HEK293 (cell line): Measurements from ENCODE around the gene DNA2.

Experiments
- KLF10 ChIP-seq: fragments of 450-650 bp; IDR thresholded peaks from 2 replicates; pipeline ENCODE4 v1.5.1; 2018; ENCODE audit warnings: missing biosample characterization, mild to moderate bottlenecking, missing genetic modification characterization
- SCRT1 ChIP-seq: fragments of 450-650 bp; formaldehyde crosslinking; IDR thresholded peaks from 2 replicates; pipeline ENCODE4 v1.5.1; 2016; ENCODE audit warnings: missing biosample characterization, missing genetic modification characterization, borderline replicate concordance
- ZNF155 ChIP-seq: fragments of 450-650 bp; formaldehyde crosslinking; IDR thresholded peaks from 2 replicates; pipeline ENCODE4 v1.5.1; 2016; ENCODE audit warnings: missing biosample characterization, missing genetic modification characterization
- ZNF175 ChIP-seq: fragments of 450-650 bp; formaldehyde crosslinking; IDR thresholded peaks from 2 replicates; pipeline ENCODE4 v1.5.1; 2016; ENCODE audit warnings: missing biosample characterization, missing genetic modification characterization
- ZNF24 ChIP-seq: fragments of 450-650 bp; formaldehyde crosslinking; IDR thresholded peaks from 2 replicates; pipeline ENCODE4 v1.5.1; 2016; ENCODE audit warnings: missing biosample characterization, missing genetic modification characterization
- TF ChIP-seq, protein P1 (sequence below): fragments of 450-650 bp; formaldehyde crosslinking; IDR thresholded peaks from 2 replicates; pipeline ENCODE4 v1.5.1; 2016; ENCODE audit warnings: missing biosample characterization, missing genetic modification characterization
- TF ChIP-seq, protein P2 (sequence below): fragments of 450-650 bp; formaldehyde crosslinking; IDR thresholded peaks from 2 replicates; pipeline ENCODE4 v1.5.1; 2016; ENCODE audit warnings: missing biosample characterization, missing genetic modification characterization, low read depth

DNA sequence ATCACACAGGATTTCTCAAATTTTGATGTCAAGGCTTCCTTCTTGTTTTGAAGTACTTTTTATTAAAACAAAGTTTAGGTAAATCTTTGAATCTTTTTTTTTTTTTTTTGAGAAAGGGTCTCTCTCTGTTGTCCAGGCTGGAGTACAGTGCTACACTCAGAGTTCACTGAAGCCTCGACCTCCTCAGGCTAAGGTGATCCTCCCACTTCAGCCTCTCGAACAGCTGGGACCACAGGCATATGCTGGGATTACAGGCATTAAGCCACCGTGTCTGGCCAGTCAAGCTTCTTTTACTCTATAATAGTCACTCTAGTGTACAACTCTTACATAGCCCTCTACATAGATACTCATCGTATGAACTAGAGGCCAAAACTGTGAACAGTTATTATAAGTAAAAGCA, 68.1 kb downstream of the DNA2 start:
- TF ChIP-seq, protein P1, sequence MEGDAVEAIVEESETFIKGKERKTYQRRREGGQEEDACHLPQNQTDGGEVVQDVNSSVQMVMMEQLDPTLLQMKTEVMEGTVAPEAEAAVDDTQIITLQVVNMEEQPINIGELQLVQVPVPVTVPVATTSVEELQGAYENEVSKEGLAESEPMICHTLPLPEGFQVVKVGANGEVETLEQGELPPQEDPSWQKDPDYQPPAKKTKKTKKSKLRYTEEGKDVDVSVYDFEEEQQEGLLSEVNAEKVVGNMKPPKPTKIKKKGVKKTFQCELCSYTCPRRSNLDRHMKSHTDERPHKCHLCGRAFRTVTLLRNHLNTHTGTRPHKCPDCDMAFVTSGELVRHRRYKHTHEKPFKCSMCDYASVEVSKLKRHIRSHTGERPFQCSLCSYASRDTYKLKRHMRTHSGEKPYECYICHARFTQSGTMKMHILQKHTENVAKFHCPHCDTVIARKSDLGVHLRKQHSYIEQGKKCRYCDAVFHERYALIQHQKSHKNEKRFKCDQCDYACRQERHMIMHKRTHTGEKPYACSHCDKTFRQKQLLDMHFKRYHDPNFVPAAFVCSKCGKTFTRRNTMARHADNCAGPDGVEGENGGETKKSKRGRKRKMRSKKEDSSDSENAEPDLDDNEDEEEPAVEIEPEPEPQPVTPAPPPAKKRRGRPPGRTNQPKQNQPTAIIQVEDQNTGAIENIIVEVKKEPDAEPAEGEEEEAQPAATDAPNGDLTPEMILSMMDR: no peak
- no peak for TF ChIP-seq ZNF155 (tag by site-specific recombination)
- TF ChIP-seq, protein P2, sequence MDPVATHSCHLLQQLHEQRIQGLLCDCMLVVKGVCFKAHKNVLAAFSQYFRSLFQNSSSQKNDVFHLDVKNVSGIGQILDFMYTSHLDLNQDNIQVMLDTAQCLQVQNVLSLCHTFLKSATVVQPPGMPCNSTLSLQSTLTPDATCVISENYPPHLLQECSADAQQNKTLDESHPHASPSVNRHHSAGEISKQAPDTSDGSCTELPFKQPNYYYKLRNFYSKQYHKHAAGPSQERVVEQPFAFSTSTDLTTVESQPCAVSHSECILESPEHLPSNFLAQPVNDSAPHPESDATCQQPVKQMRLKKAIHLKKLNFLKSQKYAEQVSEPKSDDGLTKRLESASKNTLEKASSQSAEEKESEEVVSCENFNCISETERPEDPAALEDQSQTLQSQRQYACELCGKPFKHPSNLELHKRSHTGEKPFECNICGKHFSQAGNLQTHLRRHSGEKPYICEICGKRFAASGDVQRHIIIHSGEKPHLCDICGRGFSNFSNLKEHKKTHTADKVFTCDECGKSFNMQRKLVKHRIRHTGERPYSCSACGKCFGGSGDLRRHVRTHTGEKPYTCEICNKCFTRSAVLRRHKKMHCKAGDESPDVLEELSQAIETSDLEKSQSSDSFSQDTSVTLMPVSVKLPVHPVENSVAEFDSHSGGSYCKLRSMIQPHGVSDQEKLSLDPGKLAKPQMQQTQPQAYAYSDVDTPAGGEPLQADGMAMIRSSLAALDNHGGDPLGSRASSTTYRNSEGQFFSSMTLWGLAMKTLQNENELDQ: no peak
- TF ChIP-seq KLF10 (tag by site-specific recombination): no peak
- no peak for TF ChIP-seq ZNF175 (tag by site-specific recombination)
- TF ChIP-seq SCRT1: no peak
- no peak for TF ChIP-seq ZNF24 (tag by site-specific recombination)
